GM18867 (cell line): ENCODE measurements around the gene DSCAML1.

Experiments used
- ATAC-seq: cut with Tn5 transposase; IDR thresholded peaks from one replicate; pipeline ENCODE4 v1.9.1; 2021; ENCODE audit warnings: mild to moderate bottlenecking, moderate library complexity; ENCODE audit not compliant: unreplicated experiment

The DSCAML1 gene

GRCh38 chr11:117731722-117732290, 65.2 kb downstream of the DSCAML1 start:
- no peak for ATAC-seq

- ATAC-seq, result no peak
Observed at GRCh38 chr11:117730208-117730800, 66.7 kb downstream of the DSCAML1 start.

- no peak for ATAC-seq
Observed at GRCh38 chr11:117725048-117725734, 71.8 kb downstream of the DSCAML1 start.

GRCh38 chr11:117724621-117725020, 72.4 kb downstream of the DSCAML1 start:
- ATAC-seq, result no peak

- no peak for ATAC-seq
Observed at GRCh38 chr11:117724104-117724503, 72.9 kb downstream of the DSCAML1 start.

- no peak for ATAC-seq
Observed at GRCh38 chr11:117723277-117724024, 73.6 kb downstream of the DSCAML1 start.

GRCh38 chr11:117722082-117722481, 74.9 kb downstream of the DSCAML1 start:
- ATAC-seq, result no peak

GRCh38 chr11:117720061-117720511, 76.9 kb downstream of the DSCAML1 start:
- ATAC-seq, result no peak

- ATAC-seq, result no peak
Observed at GRCh38 chr11:117719480-117719879, 77.5 kb downstream of the DSCAML1 start.

GRCh38 chr11:117717485-117718314, 79.3 kb downstream of the DSCAML1 start:
- ATAC-seq, result no peak

- ATAC-seq, result no peak
Observed at GRCh38 chr11:117716521-117717440, 80.2 kb downstream of the DSCAML1 start.

- no peak for ATAC-seq
Observed at GRCh38 chr11:117715801-117716200, 81.2 kb downstream of the DSCAML1 start.

- no peak for ATAC-seq
Observed at GRCh38 chr11:117713538-117713991, 83.5 kb downstream of the DSCAML1 start.

GRCh38 chr11:117712530-117712929, 84.5 kb downstream of the DSCAML1 start:
- no peak for ATAC-seq

- ATAC-seq, result no peak
Observed at GRCh38 chr11:117711331-117711730, 85.7 kb downstream of the DSCAML1 start.

- ATAC-seq, result no peak
Observed at GRCh38 chr11:117710211-117710610, 86.8 kb downstream of the DSCAML1 start.

- no peak for ATAC-seq
Observed at GRCh38 chr11:117706322-117706814, 90.6 kb downstream of the DSCAML1 start.

- ATAC-seq, result no peak
Observed at GRCh38 chr11:117705866-117706265, 91.2 kb downstream of the DSCAML1 start.

- no peak for ATAC-seq
Observed at GRCh38 chr11:117704395-117705100, 92.5 kb downstream of the DSCAML1 start.
